GM12865 (cell line): ENCODE results near the gene SRPK2.

Experiments used
- DNase-seq: peaks from one replicate; pipeline ENCODE4 v3.0.0; 2010; ENCODE audit warnings: low read depth
- H3K4me3 ChIP-seq: 2 replicates; pipeline ENCODE4 v1.5.1; 2011; ENCODE audit warnings: mild to moderate bottlenecking, low read depth, low read length, control low read depth
- CTCF ChIP-seq: IDR thresholded peaks from 2 replicates; pipeline ENCODE4 v1.5.1; 2011; ENCODE audit warnings: low read length, control low read depth, low read depth, inconsistent platforms; ENCODE audit not compliant: insufficient read depth; ENCODE audit errors: missing control alignments

Gene SRPK2

GRCh38 chr7:105209870-105210269, 178.9 kb downstream of the SRPK2 start:
- DNase-seq, result no peak
- TF ChIP-seq CTCF, result no peak
- no peak overlapping the region for H3K4me3 ChIP-seq

DNA sequence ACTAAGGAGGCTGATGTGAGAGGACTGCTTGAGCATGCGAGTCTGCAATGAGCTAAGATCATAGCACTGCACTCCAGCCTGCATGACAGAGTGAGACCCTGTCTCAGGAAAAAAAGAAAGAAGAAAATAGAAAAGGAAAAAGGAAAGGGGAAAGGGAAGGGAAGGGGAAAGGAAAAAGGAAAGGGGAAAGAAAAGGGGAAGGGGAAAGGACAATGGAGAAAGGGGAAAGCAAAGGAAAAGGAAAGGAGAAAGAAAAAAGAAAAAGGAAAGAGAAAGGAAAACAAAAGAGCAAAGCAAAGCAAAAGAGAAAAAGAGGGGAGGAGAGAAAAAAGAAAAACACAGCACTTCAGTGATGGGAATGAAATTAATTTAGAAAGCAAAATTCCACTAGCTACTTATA, 179.3 kb downstream of the SRPK2 start:
- no peak for DNase-seq
- TF ChIP-seq CTCF, result no peak
- no peak overlapping the region for H3K4me3 ChIP-seq

- no peak for TF ChIP-seq CTCF
- H3K4me3 ChIP-seq, result no peak overlapping the region
- DNase-seq, result peak; percentile 5
These were observed 181.7 kb downstream of the SRPK2 start for GRCh38 chr7:105206985-105207384.

GRCh38 chr7:105205592-105206237, 183.0 kb downstream of the SRPK2 start:
- no peak overlapping the region for H3K4me3 ChIP-seq
- DNase-seq, result no peak
- TF ChIP-seq CTCF, result no peak

DNA sequence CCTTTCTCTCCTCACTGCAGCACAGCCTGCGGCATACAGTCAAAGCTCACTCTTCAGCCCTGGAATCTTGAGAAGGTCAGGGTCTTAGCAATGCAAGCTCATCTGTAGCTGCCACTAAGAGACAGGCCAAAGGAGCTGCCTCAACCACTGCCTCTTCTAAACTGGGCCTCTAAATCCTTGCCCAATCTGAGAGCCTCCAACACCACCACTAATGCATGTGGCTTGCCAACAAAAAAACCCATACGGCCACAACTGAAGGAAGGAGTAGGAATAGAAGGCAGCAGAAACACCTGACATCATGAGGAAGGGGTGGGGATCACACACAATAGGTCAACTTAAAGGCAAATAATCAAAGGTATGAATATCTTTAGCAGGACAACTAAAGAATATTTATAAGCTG, 183.8 kb downstream of the SRPK2 start:
- no peak for DNase-seq
- no peak for TF ChIP-seq CTCF
- no peak overlapping the region for H3K4me3 ChIP-seq

DNA sequence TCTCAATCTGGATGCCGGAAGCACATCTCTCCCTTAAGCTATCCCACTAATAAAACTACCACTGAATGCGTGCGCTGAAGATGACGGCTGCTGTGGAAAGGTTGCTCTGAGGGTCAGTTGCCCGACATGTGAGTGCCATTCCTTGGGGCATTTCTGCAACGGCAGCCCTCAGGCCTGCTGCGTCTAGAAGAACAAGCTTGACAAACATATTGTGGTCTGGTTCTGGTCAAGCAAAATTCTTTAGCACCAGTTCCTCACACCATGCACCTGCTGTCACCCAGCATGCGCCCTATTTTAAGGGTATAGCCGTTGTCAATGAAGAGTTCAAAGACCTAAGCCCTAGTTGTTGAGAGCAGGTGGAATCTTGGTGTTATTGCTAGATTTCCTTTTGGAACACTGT, 184.2 kb downstream of the SRPK2 start:
- DNase-seq, result no peak

More for the DNA sequence above, 184.2 kb downstream of the SRPK2 start:
- TF ChIP-seq CTCF, result no peak
- H3K4me3 ChIP-seq, result no peak overlapping the region
